WI38 (cell line): Measurements from ENCODE around the gene TBX21.

Source experiments
- H3K4me3 ChIP-seq: 2 replicates; pipeline ENCODE4 v1.5.1; 2011; ENCODE audit warnings: low read depth, mild to moderate bottlenecking, control low read depth, low read length
- TF ChIP-seq, protein P1 (sequence below): IDR thresholded peaks from 2 replicates; pipeline ENCODE4 v1.5.1; 2012; ENCODE audit warnings: low read depth, mild to moderate bottlenecking, control low read depth, low read length

Gene TBX21

DNA sequence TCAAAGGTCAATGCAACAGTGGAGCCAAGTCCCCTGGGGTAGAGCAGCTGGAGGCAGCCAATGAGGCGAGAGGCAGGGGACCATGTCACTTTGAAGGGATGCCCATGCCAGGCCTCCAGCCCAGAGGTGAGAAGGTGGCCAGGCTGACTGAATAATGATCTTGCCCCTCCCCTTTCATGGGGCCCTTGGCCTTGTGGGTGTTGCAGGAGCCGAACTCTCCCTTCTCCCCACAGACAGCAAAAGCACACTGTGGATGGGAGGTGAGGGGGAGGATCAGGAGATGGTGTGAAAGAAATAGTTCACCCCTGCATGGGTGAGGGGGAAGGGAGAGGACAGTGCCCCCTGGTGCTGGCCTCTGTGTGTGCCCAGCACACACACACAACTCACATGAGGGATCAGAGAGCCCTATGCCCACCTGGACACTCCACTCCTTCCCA, 15.8 kb upstream of the TBX21 start:
- no peak overlapping the region for H3K4me3 ChIP-seq
- TF ChIP-seq, protein P1, sequence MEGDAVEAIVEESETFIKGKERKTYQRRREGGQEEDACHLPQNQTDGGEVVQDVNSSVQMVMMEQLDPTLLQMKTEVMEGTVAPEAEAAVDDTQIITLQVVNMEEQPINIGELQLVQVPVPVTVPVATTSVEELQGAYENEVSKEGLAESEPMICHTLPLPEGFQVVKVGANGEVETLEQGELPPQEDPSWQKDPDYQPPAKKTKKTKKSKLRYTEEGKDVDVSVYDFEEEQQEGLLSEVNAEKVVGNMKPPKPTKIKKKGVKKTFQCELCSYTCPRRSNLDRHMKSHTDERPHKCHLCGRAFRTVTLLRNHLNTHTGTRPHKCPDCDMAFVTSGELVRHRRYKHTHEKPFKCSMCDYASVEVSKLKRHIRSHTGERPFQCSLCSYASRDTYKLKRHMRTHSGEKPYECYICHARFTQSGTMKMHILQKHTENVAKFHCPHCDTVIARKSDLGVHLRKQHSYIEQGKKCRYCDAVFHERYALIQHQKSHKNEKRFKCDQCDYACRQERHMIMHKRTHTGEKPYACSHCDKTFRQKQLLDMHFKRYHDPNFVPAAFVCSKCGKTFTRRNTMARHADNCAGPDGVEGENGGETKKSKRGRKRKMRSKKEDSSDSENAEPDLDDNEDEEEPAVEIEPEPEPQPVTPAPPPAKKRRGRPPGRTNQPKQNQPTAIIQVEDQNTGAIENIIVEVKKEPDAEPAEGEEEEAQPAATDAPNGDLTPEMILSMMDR = peak; percentile 36; the same call in 1 of the 2 replicates

DNA sequence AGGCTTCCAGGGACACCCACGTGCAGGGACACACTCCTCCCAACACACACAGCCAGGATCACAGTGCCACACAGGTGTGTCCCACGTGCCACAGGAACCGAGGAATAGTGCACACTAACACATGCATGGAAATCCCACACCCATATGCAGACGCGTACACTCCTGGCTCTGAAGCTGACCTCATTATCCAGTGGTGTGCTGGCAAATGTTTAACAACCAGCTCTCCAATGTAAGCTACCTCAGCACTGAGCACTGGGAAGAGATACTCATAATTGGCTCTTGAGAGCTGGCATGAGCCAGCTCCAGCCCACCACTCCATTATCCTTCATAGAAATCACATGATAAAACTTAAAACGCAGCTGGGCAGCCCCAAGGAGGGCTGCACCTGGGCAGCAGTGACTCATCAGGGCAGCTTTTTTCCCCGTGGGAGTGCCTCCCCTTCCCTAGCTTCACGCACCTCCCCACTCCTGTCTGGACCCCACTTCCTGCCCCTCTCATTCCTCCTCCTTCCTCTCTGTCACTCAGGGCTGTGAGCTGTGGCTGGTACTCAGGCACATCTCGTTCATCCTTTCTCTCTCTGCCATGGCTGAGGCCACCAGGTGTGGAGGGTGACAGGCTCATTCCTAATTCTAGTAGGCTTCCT, 14.9 kb upstream of the TBX21 start:
- no peak overlapping the region for H3K4me3 ChIP-seq
- TF ChIP-seq, protein P1 = no peak

DNA sequence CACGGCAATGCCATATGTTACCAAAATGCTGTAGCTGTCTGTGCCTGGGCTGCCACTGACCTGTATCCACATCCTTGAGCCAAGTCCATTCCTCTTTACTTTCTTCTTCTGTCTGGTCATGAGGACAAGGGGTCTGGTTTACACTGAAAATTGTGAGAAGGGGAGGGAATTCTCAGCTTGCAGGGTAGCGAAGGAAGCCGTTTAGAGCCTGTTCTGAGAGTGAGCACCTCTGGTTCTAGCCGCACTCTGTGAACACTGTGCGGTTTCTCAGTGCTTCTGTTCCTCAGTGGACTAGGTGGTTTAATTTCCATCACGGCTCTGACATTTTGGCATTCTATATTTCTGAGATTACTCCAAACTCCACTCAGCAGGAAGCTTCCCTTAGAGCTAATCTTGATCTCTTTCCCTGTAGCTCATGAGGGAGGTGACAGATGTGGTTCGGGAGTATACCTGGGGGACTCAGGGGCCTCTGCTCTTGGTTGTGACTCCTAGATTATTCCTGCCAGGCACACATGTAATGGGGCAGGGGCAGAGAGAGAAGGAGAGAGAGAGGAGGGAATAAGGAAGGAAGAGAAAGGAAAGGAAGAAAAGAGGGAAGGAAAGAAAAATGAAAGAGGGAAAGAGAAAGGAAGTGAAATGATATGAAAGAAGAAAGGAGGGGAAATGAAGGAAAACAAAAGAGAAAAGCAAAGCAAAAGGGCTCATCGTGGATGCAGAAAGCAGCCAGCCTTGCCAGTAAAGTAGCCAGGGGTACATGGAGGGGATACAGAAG, 14.2 kb upstream of the TBX21 start:
- TF ChIP-seq, protein P1 = no peak
- H3K4me3 ChIP-seq = no peak overlapping the region

DNA sequence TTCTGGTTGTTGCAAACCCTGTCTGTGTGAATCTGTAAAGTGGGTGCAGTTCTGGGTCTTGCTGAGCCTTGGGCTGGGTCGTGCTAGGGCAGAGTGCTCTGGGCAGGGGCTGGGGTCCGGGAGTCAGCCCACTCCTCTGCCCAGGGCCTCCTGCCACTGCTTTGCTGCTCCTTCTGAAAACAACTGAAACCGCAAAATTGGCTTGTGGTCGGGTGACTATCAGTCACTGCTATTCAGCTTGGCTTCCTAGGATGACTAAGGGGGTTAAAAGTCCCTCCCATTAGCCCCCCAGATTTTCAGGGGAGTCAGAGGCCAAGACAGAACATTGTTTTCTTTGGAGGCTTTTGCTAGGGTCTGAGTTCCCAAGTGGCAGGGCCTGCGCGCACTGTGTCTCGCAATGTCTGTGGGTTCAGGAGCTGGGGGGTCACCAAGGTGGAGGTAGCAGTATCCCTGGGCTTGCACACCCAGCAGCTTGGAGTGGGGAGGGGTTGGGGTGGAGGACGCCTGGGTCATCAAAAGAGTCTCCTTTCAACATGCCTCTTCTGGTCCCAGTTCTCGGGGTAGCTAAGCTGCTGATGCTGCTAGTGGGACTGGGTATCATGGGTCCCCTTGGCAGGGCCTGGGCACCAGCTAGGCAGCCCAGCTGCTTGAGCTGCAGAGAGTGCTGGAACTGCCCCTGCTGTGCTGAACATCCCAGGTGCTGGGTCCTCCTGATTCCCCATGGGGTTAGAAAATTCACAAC, 13.5 kb upstream of the TBX21 start:
- TF ChIP-seq, protein P1 = no peak
- no peak overlapping the region for H3K4me3 ChIP-seq

DNA sequence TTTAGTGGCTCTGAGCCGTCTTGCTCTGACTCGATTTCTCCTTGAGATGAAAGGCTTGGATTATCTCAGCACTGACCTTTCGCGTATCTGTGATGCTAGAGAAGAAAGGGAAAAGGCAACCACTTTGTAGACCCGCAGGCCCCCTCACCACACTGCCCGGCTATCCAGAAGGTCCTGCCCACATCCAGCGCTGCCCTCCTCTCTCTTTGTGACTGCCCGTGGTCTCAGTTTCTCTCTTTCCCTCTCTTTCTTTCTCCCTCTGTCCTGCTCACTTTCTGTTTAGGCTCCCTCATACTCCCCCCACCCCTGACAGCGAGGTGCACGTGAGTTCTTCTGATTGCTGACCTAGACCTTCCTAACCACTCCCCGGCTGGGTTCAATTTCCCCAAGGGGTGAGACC, 12.8 kb upstream of the TBX21 start:
- no peak overlapping the region for H3K4me3 ChIP-seq
- TF ChIP-seq, protein P1 = no peak

DNA sequence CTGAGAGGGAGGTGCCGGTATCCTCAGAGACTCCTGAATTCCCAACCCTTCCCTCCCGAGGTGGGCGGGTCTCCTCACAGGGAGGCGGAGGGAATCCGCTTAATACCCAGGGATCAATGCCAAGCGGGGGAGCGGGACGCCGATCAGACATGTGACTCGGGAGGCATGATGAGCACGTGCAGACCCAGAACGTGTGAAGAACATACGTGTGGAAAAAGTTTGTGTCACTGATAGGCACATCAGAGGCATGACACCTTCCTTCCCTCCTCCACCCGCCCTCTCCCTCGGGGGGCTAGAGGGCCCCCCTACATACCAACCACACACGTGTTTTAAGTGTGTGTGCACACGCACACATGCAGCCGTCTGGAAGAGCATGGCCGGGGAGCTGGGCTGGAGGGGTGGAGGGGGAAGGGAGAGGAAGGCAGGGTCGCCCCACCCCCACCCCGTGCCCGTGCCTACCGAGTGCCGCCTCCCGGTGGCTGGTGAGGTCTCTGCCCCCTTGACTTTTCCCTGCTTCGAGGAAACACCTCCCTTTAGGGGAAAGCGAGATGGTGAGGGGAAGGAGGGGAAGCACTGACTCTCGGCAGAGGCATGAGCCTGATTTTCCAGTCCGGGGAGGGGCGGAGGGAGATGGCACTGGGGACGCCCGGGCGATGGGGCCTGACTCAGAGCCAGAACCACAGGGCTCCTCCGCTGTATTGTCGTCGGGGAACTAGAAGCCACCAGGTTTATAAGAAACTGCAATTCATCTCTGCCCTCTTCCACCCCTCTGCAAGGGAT, 12.1 kb upstream of the TBX21 start:
- TF ChIP-seq, protein P1 = no peak

More for the DNA sequence above, 12.1 kb upstream of the TBX21 start:
- no peak overlapping the region for H3K4me3 ChIP-seq
